HCT116 (cell line): ENCODE data around the gene POP7. TPM values are rescaled to one million over a fixed set of nuclear protein-coding genes. Genes with fewer than 3 reads are reported as not detected.

Source experiments
- ATAC-seq: fragments of 200-7000 bp; cut with Tn5 transposase; 2 replicates; pipeline ENCODE4 v1.9.1; 2020; ENCODE audit warnings: mild to moderate bottlenecking, moderate library complexity
- BruUV-seq: library from RNA; stranded (reverse); fragments of 400-500 nt; replicated peaks from 2 replicates; lab custom pipeline; 2021; lab: Mats Ljungman, UMichigan
- CTCF ChIA-PET: fragments of 300-600 bp; sonication (Branson Sonifier 250); formaldehyde crosslinking; loops from one replicate; lab custom pipeline; 2021; ENCODE audit warnings: antibody characterized with exemption; lab: Charles Lee
- POLR2A ChIA-PET: fragments of 300-600, 350-600 bp; sonication (Branson Sonifier 250); formaldehyde crosslinking; loops from one replicate; lab custom pipeline; 2021; ENCODE audit warnings: antibody characterized with exemption; lab: Charles Lee
- RAD21 ChIA-PET, 2 experiments: fragments of 300-600 bp; sonication (Branson Sonifier 250); formaldehyde crosslinking; loops; one replicate each; lab custom pipeline; 2023; ENCODE audit warnings: low total read pairs in 2 of 2; ENCODE audit not compliant: uncharacterized antibody in 2 of 2, unreplicated experiment in 2 of 2, low non-redundant PET in 1 of 2; lab: Charles Lee
- DNase-seq: peaks from one replicate; pipeline ENCODE4 v3.0.0-alpha.2; 2010; ENCODE audit warnings: low read depth, low spot score
- H2AFZ ChIP-seq: fragments of 200-600 bp; shearing (Covaris generic), sonication (generic); 2 replicates; pipeline ENCODE4 v1.6.1; 2017; ENCODE audit warnings: low read depth, mixed run types, mixed read lengths, antibody characterized with exemption, low read length; ENCODE audit not compliant: poor library complexity, severe bottlenecking
- H3K27ac ChIP-seq: 2 replicates; pipeline ENCODE4 v1.5.1; 2012; ENCODE audit warnings: low read depth, low read length
- H3K27me3 ChIP-seq: fragments of 200-600 bp; sonication (generic); 2 replicates; pipeline ENCODE4 v1.6.1; 2016; ENCODE audit warnings: mixed run types, low read length, mixed read lengths; ENCODE audit not compliant: insufficient read depth
- H3K36me3 ChIP-seq, 2 experiments: fragments of 200-500 bp in 1 of 2; fragments of 200-600 bp in 1 of 2; sonication (Bioruptor generic) in 1 of 2; sonication (generic) in 1 of 2; 2 replicates each; pipeline versions ENCODE4 v1.5.1 to v1.6.1; 2014 to 2016; ENCODE audit warnings: low read length in 2 of 2, inconsistent platforms in 1 of 2, mixed read lengths in 1 of 2, mixed run types in 1 of 2; ENCODE audit not compliant: insufficient read depth in 2 of 2, control insufficient read depth in 1 of 2
- H3K4me1 ChIP-seq, 2 experiments: fragments of 200-600 bp in 1 of 2; sonication (generic) in 1 of 2; 2 replicates each; pipeline versions ENCODE4 v1.5.1 to v1.6.1; 2012 to 2017; ENCODE audit warnings: low read length in 2 of 2, inconsistent platforms in 1 of 2, mild to moderate bottlenecking in 1 of 2, mixed read lengths in 1 of 2, mixed run types in 1 of 2, moderate library complexity in 1 of 2; ENCODE audit not compliant: insufficient read depth in 2 of 2, control insufficient read depth in 1 of 2
- H3K4me2 ChIP-seq: fragments of 200-600 bp; sonication (generic); 2 replicates; pipeline ENCODE4 v1.6.1; 2017; ENCODE audit warnings: mixed run types, low read length, mixed read lengths
- H3K4me3 ChIP-seq, 2 experiments: fragments of 200-600 bp in 1 of 2; sonication (generic) in 1 of 2; replicated peaks in 1 of 2; 2 replicates each; pipeline ENCODE4 v1.5.1; 2011 to 2016; ENCODE audit warnings: low read length in 2 of 2, control low read depth in 1 of 2, low read depth in 1 of 2, mild to moderate bottlenecking in 1 of 2, mixed read lengths in 1 of 2, mixed run types in 1 of 2
- H3K79me2 ChIP-seq: fragments of 200-600 bp; sonication (generic); 2 replicates; pipeline ENCODE4 v1.6.1; 2017; ENCODE audit warnings: mild to moderate bottlenecking, mixed run types, low read length, moderate library complexity, mixed read lengths; ENCODE audit not compliant: insufficient read depth
- H3K9ac ChIP-seq: fragments of 200-600 bp; sonication (generic); 2 replicates; pipeline ENCODE4 v1.6.1; 2016; ENCODE audit warnings: low read length, mixed read lengths
- H3K9me2 ChIP-seq: fragments of 200-600 bp; sonication (generic), shearing (Covaris generic); 2 replicates; pipeline ENCODE4 v1.6.1; 2017; ENCODE audit warnings: mixed run types, mild to moderate bottlenecking, moderate library complexity; ENCODE audit not compliant: insufficient read depth
- H3K9me3 ChIP-seq, 2 experiments: fragments of 200-500 bp in 1 of 2; fragments of 200-600 bp in 1 of 2; sonication (Bioruptor generic) in 1 of 2; sonication (generic) in 1 of 2; 2 replicates each; pipeline ENCODE4 v1.6.1; 2014 to 2017; ENCODE audit warnings: low read length in 2 of 2, mixed read lengths in 2 of 2, inconsistent platforms in 1 of 2, low read depth in 1 of 2, mild to moderate bottlenecking in 1 of 2, mixed run types in 1 of 2, moderate library complexity in 1 of 2; ENCODE audit not compliant: control insufficient read depth in 1 of 2, insufficient read depth in 1 of 2
- H4K20me1 ChIP-seq: fragments of 200-600 bp; sonication (generic), shearing (Covaris generic); 2 replicates; pipeline ENCODE4 v1.6.1; 2017; ENCODE audit warnings: mixed run types, mild to moderate bottlenecking, moderate library complexity; ENCODE audit not compliant: insufficient read depth
- CBX3 ChIP-seq: IDR thresholded peaks from 2 replicates; pipeline ENCODE4 v1.6.1; 2012; ENCODE audit warnings: low read depth
- FOSL1 ChIP-seq: IDR thresholded peaks from 2 replicates; pipeline ENCODE4 v1.6.1; 2012; ENCODE audit warnings: low read depth
- SIN3A ChIP-seq: IDR thresholded peaks from 2 replicates; pipeline ENCODE4 v1.6.1; 2012; ENCODE audit warnings: low read depth
- intact Hi-C: fragments of 100-400 bp; cut with micrococcal nuclease; formaldehyde crosslinking; loops from 2 replicates; pipeline ENCODE4 v1.10.0; 2022
- total RNA-seq: library from RNA; stranded (reverse); gene quantifications from one replicate; pipeline ENCODE4 v1.2.1, GENCODE V29; 2021; ENCODE audit not compliant: unreplicated experiment
- TF ChIP-seq, protein P1 (sequence below), 3 experiments: fragments of 200-600 bp in 1 of 3; sonication (generic) in 1 of 3; IDR thresholded peaks in 2 of 3; conservative IDR thresholded peaks in 1 of 3; 2 replicates each; pipeline ENCODE4 v1.5.1; 2012 to 2017; ENCODE audit warnings: low read depth in 2 of 3, low read length in 2 of 3, antibody characterized with exemption in 1 of 3, borderline replicate concordance in 1 of 3, control low read depth in 1 of 3, mild to moderate bottlenecking in 1 of 3, mixed read lengths in 1 of 3, mixed run types in 1 of 3, moderate library complexity in 1 of 3; ENCODE audit not compliant: insufficient read depth in 1 of 3

POP7 gene
- total RNA-seq, 1 experiment from 2014 or later, result 67.5 TPM

DNA sequence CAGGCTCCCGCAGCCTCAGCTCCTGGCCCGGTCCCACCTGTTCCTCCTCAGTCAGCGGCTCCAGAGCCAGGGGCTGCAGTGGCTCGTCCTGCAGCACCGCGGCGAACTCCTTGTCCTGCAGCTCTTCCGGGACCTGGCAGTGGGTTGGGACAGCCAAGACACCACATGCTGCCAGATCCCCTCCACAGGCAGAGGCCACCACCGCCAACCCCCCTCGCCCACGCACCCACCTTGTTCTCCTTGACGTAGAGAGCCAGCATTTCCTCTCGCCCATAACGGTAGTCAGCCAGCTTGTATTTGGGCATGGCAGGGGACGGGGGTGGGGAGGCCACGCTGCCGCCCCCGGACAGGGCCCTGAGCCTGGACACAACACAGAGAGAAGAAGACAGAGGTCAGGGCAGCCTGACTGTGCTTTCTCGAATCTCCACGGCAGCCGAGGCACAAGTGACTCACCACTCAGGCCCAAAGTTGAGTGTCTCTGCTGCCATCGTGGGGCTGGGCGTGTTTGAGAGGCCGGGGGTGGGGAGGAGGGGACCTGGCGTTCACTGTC lies 18.1 kb upstream of the POP7 start:
- Histone ChIP-seq H3K4me2 (no peak overlapping the region), H3K9me2 (no peaks in the 10 kb centered on the region), H3K36me3 (peaks cover 23 to 28% of the 10 kb centered on the region in 2 experiments; a peak in 3 of 4 replicates), H3K27ac (no peak overlapping the region), H3K9ac (no peak overlapping the region), H3K4me1 (peaks cover 14 to 22% of the 10 kb centered on the region in 2 experiments; a peak in 3 of 4 replicates), H3K27me3 (no peaks in the 10 kb centered on the region), H3K79me2 (peaks cover 56% of the 10 kb centered on the region), H4K20me1 (no peaks in the 10 kb centered on the region), H2AFZ (no peak overlapping the region), H3K9me3 (no peaks in the 10 kb centered on the region), H3K4me3 (no peak overlapping the region)
- no peak for DNase-seq
- ChIA-PET RAD21 (no interaction called here), POLR2A (interaction anchor here (0.6 kb wide), 1 partner anchor 185 kb away, joined by 3 read pairs; no protein-coding TSS in a partner anchor), CTCF (no interaction called here)
- no peak for ATAC-seq
- BruUV-seq, result no TSS peak
- intact Hi-C loops, result no loop called here
- TF ChIP-seq CBX3, result no peak
- TF ChIP-seq, all 23 proteins: peak for 0

DNA sequence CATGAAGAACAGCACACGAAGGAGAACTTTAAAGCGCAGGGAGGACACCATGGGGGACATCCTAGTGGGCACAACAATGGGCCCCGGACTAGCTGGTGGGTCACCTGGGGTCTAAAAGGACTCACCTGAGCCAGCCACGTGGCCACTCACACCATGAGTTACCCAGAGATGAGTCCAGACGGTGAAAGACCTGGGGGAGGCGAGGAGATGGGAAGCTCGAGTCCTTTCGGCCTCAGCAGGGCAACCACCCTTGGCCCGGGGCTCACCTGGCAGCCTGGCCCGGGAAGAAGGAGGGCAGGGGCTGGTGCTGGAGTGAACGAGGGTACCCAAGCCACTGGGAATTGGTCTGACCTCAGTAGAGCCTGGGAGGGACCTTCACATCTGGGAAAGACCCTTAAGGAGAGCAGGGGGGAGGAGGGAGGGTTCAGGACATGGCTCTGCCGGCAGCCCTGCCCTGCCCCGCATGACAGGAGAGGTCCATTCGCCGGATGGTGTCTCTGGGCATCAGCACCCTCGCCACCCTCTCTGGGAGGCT lies 17.5 kb upstream of the POP7 start:
- H3K4me1 ChIP-seq, result peaks cover 14 to 24% of the 10 kb centered on the region in 2 experiments; a peak in 3 of 4 replicates
- no peak for TF ChIP-seq FOSL1
- TF ChIP-seq, protein P1, sequence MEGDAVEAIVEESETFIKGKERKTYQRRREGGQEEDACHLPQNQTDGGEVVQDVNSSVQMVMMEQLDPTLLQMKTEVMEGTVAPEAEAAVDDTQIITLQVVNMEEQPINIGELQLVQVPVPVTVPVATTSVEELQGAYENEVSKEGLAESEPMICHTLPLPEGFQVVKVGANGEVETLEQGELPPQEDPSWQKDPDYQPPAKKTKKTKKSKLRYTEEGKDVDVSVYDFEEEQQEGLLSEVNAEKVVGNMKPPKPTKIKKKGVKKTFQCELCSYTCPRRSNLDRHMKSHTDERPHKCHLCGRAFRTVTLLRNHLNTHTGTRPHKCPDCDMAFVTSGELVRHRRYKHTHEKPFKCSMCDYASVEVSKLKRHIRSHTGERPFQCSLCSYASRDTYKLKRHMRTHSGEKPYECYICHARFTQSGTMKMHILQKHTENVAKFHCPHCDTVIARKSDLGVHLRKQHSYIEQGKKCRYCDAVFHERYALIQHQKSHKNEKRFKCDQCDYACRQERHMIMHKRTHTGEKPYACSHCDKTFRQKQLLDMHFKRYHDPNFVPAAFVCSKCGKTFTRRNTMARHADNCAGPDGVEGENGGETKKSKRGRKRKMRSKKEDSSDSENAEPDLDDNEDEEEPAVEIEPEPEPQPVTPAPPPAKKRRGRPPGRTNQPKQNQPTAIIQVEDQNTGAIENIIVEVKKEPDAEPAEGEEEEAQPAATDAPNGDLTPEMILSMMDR (IDR thresholded peaks at IDR 0.05 in 2 of 3, conservative IDR thresholded peaks at IDR 0.05 in 1 of 3; ENCODE audit: borderline replicate concordance in 1 of 3, insufficient read depth in 1 of 3, low read depth in 2 of 3, low read length in 2 of 3), result no peak
- TF ChIP-seq SIN3A, result no peak
- H2AFZ ChIP-seq, result no peak overlapping the region
- ChIA-PET RAD21 (no interaction called here), POLR2A (no interaction called here), CTCF (no interaction called here)
- H3K27ac ChIP-seq, result no peak overlapping the region
- BruUV-seq, result no TSS peak
- H3K79me2 ChIP-seq, result peaks cover 61% of the 10 kb centered on the region
- no peaks in the 10 kb centered on the region for H3K9me3 ChIP-seq
- no peak for ATAC-seq
- no peak overlapping the region for H3K4me2 ChIP-seq
- H3K9me2 ChIP-seq, result no peaks in the 10 kb centered on the region
- no peak overlapping the region for H3K9ac ChIP-seq
- no peaks in the 10 kb centered on the region for H4K20me1 ChIP-seq
- peaks cover 23 to 28% of the 10 kb centered on the region in 2 experiments; a peak in 3 of 4 replicates for H3K36me3 ChIP-seq
- H3K27me3 ChIP-seq, result no peaks in the 10 kb centered on the region
- no peak overlapping the region for H3K4me3 ChIP-seq
- intact Hi-C loops, result no loop called here
- DNase-seq, result no peak
